Measurements from ENCODE around the gene MTG2.
A peak's percentile ranks its signal among the peaks of the same experiment; 100 is the strongest.

MTG2 gene

DNA sequence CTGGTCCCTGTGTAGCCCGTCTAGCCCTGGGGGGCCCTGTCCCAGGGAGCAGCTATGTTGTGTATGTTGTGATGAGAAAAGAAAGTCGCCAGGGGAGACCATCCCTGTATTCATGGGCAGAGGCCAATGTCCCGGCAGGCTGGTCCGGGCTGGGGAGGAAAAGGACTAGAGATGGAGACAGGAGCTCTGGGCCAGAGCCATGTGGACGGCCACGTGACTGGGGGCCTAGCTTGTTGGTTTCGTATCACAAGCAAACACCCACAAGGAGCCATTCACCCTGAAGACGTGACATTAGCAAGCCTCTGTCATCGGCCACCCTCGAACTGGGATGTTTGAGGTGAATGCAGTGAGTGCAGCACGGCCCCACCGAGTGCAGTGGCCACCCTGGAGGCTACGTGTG, 40.1 kb downstream of the MTG2 start:
- no peak for DNase-seq

DNA sequence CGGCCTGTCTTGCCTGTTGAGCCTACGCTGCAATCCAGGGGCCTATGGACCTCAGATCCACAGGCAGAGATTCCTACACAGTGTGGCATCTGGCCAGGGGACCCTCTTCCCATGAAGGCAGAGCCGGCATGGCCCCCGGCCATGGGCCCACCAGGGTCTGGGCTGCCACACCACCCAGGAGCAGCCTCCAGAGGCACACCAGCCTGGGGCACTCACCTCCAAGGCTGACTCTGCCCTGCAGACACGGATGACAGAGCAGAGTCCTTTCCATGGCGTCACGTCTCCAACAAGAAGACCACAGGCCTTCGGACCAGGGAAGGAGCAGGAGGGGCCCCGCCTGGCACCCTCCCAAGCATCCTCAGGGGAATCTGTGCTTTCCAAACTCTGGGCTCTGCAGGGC, 40.7 kb downstream of the MTG2 start:
- DNase-seq: no peak

DNA sequence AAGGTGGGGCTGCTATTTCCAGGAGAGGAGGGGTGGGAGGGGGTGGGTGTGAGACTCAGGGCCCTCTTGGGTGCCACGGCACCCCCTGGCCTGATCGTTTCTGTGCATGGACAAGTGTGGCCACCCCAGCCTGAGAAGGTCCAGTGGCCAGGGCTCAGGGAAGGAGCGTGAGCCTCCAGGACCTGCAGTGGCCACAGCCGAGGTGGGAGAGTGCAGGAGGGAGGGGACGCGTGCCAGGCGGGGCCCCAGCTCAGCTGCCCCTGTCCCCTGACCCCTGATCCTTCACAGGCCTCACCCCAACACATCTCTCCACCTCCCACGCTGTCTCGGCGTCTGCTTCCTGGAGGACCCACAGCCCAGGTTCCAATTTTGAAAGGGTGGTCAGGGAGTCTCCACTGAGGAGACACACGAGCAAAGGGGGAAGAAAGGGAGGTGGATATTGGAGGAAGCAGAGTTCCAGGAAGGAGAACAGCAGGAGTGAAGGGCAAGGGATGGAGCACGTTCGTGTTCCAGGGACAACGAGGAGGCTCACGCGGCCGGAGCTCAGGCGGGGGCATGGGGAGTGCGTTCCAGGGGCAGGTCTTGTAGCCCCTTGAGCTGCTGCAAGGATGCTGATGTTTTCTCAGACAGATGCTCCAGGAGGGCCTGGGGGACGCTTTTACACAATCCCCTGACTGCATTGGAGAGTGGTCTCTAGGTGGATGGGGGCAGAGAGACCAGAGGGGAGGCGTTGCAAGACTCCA, 41.5 kb downstream of the MTG2 start:
- no peak for DNase-seq

DNA sequence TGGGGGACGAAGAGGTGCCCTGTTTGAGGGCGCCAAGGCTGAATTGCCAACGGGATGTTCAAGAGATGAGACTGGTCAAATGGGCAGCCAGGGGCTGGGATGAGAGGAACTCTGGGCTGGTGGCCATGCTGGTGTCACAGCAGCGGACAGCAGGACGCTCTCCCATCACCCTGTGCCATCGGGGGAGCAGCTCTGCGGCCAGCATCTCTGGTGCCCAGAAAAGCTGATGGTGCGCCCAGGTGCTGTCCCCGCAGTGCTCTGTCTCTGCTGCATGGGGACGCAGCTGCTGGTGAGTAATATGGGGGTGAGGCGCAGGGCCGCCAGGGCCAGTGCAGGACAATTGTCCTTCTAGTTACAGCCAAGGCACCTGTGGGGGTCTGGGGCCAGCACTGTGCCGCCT, 42.2 kb downstream of the MTG2 start:
- DNase-seq: no peak

DNA sequence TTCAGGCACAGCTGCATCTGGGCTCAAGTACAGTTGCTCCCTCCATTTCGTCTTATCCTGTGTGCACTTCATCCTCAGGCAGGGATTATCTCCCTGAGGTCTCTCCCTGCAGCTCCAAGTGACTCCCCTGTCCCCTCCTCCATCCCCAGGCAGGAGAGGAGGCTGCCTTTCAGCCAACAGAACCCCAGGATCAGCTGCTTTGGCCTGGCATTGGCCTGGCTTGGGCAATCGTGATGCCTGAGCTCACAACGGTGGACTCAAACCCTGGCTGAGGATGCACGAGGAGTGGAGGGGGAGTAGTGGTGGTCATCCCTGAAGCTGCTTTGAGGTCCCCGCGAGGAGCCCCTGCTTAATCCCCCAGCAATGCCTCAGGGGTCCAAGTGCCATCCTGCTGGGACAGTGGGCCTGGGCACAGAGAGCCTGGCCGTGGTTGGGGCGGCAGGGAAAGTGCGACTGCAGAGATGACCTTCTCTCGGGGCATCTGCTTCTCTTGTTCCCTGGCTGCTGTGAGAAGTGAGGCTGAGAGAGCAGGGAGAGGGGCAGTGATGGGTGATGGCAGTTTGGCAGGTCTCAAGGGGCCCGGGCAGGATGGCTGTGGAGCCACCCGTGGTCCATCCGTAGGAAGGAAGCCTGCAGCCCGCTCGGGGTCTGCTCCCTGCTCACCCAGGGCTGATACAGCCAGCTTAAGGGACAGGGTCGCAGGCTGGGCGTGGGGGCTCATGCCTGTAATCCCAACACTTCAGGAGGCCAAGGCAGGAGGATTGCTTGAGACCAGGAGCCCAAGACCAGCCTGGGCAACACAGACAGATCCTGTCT, 43.2 kb downstream of the MTG2 start:
- no peak for DNase-seq

DNA sequence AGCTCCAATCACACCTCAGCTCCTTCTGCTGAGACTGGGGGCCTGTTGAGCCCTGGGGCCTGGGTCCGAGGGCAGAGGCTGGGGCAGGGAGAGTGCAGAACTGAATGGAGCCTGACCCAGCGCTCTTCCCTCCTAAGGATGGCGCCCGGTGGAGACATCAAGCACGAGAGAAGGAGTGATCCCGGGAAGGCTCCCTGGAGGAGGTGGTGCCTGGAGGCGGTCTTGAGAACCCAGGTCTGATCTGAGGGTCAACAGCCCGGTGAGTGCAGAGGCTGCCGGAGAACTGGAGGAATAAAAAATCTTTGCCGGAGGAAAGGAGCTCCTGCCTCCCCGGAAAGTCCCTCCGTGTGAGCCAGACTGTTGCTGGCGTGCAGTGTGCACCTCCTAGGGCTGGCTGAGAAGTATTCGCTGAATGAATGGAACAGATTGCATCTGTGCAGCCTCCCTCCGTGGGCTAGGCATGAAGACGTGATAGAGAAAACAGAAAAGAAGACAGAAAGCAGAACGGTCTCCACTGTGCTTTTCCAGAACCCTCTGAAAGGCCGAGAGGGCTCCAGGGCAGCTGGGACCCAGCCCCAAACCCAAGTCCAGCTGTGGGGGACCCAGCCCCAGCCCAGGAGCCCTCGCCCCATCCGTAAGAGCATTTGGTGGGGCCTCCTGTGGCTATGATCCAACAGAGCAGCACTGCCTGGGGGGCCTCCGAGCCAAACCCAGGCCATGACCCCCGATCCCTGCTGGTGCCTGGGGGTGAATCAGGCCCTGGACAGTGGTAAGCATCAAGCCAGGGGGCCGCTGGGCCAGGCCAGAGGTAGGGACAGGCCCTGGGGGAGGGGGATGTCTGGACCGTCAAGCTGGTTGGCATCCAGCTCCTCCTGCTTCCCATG, 44.1 kb downstream of the MTG2 start:
- DNase-seq: no peak

DNA sequence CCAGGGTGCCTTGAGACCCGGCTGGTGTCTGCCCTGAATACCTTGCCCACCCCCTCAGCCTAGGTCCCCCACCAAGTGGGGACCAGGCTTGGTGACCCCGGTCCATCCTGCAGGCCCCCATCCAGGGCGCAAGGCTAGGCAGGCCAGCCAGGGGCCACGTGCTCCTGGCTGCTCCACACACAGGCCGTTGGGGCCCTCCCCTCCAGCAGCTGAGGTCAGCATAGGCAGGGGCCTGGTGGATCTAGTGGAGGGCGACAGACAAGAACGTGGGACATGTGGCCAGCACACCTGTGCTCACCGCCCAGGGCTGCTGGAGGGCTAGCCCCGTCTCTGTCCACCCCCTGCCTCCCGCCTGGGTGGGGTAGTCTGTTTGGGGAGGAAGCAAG, 44.8 kb downstream of the MTG2 start:
- DNase-seq: no peak

DNA sequence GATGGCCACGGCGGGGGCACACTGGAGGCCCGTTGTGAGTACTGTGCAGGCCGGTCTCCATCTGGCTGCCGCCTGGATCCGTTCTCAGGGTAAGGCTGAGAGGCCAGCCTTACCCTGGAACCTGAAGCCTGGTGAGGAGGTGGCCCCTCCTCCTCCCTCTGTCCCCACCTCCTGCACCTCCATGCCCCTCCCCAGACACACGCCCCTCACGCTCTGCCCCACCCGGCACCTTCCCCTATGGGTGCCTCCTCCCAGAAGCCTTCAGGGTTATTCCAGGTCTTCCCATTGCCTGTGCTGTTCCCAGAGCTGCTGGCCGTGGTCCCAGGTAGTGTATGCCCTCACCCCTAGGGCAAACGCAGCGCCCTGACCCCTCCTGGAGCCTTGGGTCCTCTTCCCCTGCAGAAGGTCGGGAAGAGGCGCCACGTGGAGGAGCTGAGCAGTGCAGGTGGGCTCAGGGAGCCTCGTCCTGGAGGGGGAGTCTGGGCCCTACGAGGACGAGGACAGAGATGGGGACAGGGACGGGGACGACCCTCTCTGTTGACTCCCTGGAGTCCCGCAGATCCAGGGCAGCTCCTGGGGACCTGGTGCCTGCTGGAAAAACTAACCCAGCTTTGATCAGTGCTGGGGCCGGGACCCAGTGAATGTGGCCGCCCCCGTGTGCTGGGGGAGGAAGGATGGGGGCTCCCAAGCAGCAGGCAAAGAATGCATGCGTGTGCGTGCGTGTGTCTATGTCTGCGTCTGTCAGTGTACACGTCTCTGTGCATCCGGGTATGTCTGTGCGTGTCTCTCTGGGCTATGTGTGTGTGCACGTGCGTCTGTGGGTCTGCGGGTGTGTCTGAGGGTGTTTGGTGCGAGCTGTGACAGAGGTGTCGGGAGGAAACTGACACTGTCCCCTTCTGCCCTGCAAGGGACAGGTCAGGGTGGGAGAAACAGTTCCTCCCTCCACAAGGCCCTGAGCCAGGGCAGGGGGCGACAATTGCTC, 45.4 kb downstream of the MTG2 start:
- peak; percentile 65 for DNase-seq

DNA sequence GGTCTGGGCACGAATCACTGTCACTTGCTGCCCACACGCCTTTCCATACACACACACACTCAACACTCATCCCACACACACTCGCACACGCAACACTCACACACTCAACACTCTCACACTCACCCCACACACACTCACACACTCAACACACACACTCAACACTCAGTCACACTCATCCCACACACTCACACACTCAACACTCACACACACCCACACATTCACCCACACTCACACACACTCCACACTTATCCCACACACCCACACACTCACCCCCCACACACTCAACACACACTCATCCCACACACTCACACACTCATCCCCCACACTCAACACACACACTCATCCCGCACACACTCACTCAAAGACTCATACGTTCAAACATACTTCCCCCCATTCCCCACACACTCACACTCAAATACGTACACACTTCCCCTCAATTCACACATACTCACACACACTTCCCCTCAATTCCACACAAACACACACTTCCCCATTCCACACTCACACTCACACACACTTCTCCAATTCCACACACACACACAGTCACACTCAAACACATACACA, 46.2 kb downstream of the MTG2 start:
- no peak for DNase-seq

DNA sequence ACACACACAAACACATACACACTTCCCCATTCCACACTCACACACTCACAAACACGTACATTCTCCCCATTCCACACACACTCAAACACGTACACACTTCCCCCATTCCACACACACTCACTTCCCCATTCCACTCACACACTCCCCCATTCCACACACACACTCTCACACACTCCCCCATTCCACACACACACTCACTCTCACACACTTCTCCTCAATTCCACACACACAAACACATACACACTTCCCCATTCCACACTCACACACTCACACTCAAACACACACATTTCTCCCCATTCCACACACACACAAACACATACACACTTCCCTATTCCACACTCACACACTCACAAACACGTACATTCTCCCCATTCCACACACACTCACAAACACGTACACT, 46.8 kb downstream of the MTG2 start:
- DNase-seq: no peak

DNA sequence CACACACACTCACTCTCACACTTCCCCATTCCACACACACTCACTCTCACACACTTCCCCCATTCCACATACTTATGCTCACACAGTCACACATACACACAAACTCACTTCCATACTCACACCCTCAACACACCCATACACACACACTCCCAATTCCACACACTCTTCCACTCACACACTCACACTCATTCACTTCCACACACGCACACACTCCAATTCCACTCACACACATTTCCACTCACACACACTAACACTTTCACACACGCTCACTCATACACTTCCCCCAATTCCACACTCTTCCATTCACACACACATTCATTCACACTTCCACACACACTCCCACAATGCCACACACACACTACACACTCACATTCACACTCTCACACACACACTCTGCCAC, 47.4 kb downstream of the MTG2 start:
- no peak for DNase-seq

DNA sequence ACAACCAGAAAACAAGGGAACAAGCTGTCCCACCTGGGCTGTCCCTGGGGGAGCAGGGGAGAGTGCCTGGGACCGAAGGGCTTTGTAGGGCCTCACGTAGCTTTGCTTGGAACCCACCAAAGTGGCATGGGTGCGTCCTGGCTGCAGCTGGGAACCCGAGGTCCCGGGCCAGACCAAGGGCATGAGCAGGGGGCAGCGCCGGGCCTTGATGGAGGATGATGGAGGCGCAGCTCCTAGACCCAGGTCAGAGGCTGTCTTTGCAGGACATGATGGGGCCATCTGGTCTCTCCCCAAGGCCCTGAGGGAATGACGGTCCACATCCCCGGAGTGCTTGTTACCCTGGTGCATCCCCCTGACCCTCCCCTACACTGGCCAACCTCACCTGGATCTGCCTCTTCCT, 47.9 kb downstream of the MTG2 start:
- DNase-seq: no peak

DNA sequence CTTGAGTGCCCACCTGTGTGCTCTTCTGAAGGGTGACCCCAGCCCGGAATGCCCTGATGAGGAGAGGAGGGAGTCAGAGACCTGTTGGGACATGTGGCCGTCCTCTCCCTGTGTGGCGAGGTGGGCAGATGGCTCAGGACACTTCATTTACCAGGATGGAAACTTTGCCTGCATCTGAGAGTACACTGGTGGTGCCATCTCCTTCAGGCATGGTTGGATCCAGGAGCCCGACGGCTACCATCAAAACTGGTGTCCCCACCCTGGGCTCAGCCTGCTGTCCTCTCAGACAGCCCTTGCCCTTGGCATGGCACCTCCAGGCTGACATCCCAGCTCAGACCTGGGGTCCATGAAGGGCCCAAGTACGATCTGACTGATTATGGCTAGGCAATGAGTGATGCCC, 48.5 kb downstream of the MTG2 start:
- no peak for DNase-seq

DNA sequence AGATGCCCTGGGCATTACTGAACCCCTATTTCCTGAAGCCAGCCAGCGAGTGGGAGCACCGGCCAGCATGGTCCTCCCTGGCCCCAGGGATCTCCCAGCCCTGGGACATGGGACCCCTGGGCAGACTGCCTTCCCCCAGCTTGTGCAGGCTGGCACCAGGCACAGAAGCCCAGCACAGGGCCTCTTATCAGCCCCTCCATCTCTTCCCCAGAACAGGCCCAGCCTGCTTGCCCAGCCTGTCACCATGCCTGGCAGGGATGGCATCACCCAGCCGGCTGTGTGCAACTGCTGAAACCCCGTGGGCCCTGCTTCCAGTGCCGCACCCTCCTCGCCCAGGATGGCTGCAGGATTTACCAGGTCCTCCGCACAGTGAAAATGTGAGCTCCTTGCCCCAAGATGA, 49.4 kb downstream of the MTG2 start:
- no peak for DNase-seq

DNA sequence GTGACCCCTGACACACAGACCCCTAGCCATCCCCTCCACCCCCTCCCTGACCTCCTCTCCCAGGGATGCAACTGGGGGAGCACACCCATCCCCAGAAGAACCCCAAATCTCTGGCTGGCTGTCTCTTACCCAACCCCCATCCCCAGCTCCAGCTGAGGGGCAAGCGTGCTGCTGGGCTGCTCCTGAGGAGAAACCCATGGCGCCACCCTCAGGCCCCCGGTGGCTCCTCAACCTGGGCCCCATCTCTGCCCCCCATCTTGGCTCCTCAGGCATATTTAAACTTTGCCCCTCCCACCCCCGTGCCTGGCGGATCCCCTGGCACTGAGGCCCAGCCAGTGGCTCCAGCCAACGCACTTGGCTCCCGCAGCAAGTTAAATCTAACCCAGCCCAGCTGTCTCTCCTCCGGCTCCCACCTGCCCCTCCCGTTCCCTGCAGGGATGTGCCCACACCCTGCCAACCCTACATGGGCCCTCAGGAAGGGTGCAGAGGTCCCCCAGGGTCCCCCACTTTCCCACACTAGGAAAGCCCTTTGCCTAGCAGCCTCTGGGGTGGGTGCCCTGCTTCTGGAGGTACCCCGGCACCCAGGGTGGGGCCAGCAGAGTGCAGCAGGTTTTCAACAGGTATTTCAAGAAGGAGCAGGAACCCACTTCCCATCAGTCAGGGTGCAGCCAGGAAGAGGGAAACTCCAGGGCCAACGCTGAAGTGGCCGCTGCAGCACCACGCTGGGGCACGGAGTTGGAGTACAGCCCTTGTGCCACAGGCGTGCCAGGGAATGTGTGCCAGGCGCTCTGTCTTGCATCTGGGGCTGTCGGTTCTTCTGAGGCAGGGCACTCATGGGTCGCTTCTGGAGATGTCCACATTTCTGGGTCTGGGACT, 50.2 kb downstream of the MTG2 start:
- no peak for DNase-seq

DNA sequence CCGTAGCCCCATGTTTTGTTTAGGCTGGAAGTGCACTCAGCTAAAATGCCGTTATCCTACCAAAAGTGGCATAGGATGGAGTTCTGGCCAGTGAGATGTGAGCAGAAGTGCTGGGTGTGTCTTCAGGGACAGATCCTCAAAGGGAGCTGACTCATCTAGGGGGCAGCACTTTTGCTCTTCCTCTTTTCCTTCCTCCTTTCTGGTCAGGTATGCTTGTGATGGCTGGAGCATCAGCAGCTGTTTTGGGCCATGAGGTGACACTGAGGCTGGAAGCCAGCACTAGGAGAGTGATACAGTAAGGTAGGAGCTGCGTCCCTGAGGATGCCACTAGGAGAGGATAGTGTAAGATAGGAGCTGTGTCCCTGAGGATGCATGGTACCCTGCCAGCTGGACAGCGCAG, 50.9 kb downstream of the MTG2 start:
- no peak for DNase-seq

DNA sequence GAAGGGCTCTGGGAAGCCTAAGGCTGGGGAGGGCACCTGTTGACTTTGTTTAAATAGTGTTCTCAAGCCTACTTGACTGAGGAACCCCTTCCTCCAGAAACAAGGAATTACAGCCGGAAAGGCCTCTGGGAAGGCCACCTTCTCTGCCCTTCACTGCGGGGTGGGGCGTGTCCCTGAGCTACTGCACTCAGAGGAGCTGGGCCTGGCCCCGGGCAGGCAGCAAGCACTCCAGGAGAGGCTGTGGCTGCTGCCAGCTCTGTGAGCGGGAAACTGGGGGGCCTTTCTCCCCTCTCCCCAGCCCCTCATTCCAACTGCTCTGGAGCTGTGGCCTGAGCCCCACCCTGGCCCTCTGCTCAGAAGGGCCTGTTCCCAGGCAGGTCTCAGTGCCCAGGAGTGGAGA, 51.5 kb downstream of the MTG2 start:
- DNase-seq: no peak

DNA sequence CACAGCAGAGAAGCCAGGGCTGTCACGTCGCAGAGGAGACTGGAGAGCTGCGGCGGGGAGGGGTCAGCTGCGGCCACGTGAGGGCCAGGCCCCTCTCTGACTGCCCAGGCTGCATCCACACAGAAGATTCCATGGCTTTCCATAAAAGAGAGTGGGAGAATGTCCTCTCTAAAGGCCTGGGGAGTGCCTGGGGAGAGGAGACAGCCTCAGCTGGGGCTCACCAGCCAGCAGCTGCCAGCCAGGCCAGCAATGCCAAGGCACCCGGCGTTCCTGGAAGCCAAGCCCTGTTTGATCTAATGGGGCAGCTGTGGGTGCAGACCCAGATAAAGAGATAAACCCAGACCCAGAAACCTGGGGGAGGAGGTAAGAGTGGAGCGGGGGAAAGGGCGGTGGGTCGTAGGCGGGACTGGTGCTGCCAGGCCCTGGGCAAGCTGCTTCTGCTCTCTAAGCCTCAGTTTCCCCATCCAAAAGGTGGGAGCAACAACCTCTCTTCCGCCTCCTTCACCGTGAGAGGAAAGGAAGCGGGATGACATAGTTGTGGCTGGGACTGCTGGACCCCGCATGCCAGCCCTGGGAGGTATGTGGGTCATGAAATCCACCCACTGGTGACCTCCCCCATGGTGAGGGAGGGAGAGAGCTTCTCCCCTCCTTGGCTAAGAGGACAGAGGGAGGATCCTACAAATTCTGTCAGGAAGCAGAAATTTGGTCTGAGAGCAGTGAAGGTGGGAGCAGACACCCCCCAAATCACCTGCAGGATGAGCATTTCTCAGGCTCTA, 52.4 kb downstream of the MTG2 start:
- no peak for DNase-seq

DNA sequence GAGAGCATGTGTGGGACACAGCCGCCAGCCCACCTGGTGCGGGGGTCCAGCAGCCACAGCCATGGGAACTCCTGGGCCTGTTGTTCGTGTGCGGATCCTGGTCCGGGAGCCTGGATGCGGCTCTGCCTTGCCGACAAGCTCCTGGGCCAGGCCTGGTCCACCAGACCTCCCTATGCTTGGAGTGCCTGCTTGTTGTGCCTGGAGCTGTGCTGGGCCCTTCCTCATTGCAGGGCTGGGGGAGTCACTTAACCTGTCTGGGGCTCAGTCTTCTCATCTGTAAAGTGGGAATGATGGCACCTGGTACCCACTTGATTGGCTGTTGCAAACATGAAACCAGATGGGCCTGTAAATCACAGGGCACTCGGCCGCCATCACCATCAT, 52.9 kb downstream of the MTG2 start:
- no peak for DNase-seq

DNA sequence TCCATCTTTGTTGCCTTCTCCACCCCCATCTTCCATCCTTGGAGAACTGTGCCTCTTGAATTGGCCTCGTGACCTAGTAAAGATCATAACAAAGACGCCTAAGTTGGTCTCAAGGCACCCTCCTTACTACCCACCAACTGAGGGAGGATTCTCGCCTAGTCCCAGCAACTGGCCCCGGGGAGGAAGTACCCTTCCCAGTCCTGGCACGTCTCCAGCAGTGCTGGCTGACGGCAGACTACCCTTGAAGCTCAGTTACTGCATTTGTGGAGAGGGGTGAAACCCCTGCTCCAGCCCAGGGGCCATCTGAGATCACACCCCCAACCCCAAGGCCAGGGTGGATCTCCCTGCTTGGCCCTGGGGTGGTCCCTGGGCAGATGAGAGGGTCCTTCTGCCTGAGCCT, 53.4 kb downstream of the MTG2 start:
- DNase-seq: no peak

Data from islet precursor cell (in vitro differentiated cells).